GM20431 (cell line): ENCODE measurements around the gene ASPDH.

Source experiments
- in situ Hi-C: fragments of 300-500 bp; cut with MseI, MboI; formaldehyde crosslinking; loops from one replicate; pipeline ENCODE4 v1.15.0; 2020; ENCODE audit warnings: low sequenced_read_pairs; ENCODE audit not compliant: unreplicated experiment

ASPDH gene

DNA sequence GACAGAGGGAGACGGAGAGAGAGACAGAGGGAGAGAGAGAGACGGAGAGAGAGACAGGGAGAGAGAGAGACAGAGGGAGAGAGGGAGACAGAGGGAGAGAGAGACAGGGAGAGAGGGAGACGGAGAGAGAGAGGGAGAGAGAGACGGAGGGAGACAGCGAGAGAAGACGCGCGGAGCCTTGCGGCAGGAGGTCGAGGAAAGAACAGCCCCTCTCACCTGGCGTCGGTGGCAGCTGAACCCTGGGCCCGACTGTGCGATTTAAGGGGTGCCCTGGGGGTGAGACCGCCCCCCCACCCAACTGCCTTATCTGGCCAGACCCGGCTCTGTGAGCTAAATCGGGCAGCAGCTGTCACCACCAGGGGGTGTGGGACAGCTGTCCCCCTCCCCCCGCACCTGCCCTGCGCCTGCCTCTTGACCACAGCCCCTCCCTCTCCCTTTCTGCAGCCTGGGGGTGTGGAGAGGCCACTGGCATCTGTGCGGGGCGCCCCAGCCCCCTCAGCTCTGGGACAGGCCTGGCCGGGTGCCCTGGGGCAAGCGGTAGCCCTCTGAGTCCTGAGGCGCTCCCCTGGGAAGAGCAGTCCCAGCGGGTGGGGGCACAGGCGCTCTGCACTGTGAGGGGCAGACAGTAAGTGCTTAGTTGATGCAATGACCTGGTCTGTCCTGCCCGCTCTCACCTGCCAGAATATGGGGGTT is 13.5 kb downstream of the ASPDH start:
- in situ Hi-C loops, result no loop called here

- in situ Hi-C loops, result no loop called here
These were observed 15.3 kb downstream of the ASPDH start for GRCh38 chr19:50498219-50499056.

DNA sequence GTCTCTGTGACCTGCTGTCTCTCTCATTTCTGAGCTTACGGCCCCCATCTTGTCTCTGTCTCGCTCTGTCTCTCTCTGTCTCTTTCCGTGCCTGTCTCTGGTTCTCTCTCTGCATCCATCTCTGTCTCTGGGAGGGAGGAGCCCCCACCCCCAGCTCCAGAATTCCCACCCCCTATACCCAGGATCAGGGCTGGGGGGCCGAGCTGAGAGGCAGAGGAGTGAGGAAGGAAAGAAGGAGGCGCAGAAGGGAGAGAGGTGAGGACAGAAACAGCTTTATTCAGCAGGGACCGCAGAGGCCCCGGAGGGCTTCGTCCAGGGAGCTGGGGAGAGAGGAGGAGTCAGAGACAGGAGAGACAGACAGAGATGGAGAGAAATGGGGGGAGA is 16.7 kb downstream of the ASPDH start:
- in situ Hi-C loops, result no loop called here

DNA sequence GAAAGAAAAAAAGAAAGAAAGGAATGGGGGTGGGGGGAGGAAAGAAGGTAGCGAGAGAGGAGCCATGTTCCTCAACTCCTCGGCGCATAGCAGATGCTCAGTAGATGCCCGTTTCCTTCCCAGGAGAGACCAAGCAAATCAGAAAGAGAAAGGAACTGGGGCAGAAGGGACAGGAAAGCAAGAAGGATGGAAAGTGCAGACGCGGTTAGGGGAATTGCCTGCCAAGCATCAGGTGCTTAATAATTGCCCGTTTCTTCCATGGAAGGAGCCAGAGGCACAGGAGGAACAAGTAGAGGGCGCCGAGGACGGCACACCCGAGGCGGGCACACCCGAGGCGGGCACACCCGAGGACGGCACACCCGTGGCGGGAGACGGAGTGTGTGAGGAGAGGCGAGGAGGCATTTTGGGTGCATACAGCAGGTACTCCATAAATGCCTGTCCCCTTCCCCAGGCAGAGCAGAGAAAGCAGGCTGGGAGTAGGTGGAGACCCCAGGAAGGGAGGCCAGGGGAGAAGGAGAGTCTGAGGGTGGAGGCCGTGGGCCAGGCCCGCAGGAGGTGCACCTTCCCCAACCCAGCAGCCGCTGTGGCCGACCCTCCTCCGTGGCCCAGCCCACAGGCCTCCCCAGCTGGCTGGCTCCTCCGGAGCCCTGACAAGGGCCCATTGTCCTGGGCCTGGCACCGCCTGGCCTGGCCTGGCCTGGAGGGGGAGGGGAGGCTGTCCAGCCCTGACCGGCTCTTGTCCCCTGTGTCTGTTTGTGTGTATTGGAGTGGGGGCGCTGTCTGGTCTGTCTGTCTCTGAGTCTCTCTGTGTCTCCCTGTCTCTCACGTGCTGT is 17.3 kb downstream of the ASPDH start:
- in situ Hi-C loops, result no loop called here

DNA sequence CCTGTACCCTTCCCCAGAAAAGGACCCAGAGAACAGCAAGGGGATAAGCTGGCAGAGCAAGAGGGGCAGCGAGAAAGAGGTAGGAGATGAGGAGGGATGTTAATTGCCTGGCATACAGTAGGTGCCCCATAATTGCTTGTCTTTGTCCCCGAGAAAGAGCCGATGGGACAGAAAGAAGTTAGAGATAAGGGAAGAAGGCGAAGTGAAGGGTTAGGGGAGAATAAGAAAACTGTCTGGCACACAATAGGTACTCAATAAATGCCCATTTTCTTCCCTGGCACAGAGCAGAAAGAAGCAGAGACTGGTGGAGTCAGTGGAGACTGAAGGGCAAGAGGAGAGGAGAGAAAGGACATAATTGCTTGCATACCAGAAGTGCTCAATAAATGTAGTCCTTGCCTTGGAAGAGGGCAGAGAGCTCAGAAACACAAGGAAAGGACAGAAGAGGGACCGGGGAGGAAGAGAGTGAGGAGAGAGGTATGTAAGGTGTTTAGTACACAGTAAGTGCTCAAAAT is 18.6 kb downstream of the ASPDH start:
- in situ Hi-C loops, result no loop called here

DNA sequence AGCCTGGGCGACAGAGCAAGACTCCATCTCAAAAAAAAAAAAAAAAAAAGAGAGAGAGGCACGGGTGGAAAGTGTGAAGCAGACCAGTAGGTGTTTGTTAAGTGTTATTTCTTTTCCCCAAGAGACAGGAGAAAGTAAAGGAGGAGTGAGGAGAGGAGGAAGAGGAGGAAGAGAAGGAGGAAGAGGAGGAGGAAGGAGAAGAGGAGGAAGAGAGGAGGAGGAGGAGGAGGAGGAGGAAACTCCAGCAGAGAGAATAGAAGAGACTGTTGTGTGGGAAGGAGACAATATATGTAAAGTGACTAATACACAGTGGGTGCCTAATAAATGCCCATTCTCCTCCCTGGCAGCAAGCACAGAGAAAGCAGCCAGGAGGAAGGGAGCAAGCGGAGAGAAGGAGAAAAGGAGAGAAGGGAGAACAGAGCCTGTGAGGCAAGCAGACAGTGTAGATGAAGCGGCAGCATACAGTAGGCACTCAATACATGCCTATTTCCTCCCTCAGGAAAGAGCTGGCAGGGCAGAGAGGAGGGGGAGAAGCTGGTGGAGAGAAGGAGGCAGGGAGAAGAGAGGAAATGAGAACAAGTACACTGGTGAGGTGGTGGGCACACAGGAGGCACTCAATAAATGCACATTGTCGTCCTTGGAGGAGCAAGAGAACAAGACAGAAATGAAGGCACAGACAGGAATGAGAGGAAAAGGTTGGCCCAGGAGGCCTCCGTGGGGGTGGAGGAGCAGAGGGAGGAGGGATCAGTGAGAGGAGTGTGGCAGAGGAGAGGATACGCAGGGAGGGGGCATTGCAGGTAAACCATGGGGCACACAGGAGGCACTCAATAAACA is 19.3 kb downstream of the ASPDH start:
- in situ Hi-C loops, result no loop called here

- in situ Hi-C loops, result no loop called here
These were observed 20.5 kb downstream of the ASPDH start for GRCh38 chr19:50493171-50493570.

GRCh38 chr19:50492303-50493052 is 21.2 kb downstream of the ASPDH start:
- in situ Hi-C loops, result no loop called here

- in situ Hi-C loops, result no loop called here
These were observed 22.7 kb downstream of the ASPDH start for GRCh38 chr19:50490991-50491472.

DNA sequence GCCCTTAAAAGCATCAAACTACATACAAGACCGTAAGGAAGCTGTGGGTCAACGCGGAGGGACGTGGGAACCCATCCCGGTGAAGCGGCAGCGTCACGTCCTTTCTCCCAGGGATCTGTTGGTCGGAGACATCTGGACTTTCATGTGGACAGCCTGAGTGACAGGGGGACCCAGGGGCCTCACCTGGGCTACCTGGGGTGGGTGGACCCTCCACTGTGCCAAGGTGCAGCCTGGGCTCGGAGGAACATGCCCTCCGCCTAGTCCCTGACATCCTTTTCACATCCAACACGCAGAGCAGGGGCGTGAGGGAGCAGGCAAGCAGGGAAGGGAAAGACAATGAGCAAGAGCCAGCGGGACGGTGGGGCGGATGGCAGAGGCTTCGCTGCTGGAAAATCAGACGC is 23.3 kb downstream of the ASPDH start:
- in situ Hi-C loops, result no loop called here

- in situ Hi-C loops, result no loop called here
These were observed 24.2 kb downstream of the ASPDH start for GRCh38 chr19:50489461-50490011.

DNA sequence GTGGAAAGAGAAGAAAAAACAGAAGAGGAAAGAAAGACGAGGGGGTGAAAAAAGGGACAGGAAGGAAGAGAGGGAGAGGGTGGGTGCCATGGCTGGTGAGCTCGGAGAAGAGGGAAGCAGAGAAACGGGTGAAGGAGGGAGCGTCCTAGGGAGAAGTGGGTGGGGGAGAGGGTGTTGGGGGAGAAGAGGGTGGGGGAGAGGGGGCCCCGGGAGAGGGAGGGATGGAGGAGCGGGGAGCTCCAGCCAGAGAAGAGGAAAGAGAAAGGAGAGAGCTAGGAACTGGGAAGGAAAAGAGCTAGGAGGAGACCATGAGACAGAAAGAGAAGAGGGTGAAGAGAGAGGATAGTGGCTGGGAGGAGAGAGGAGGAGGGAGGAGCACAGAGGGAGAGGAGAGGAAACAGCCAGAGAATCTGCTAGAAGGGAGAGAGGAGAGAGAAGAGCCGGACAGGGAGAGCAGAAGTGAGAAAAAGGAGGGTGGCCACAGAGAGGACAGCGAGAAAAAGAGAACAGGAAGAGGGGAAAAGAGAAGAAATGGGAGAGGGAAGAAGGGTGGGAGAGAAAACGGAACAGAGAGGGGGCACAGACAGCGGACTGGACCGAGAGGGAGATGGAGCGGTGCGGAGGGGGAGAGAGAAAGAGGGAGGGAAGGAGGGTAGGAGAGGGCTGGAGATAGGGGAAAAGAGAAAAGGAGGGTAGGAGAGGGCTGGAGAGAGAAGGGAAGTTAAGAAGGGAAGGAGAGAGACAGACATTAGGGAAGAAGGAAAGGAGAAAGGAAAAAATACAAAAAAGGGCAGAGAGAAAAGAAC is 25.1 kb downstream of the ASPDH start:
- in situ Hi-C loops, result no loop called here

DNA sequence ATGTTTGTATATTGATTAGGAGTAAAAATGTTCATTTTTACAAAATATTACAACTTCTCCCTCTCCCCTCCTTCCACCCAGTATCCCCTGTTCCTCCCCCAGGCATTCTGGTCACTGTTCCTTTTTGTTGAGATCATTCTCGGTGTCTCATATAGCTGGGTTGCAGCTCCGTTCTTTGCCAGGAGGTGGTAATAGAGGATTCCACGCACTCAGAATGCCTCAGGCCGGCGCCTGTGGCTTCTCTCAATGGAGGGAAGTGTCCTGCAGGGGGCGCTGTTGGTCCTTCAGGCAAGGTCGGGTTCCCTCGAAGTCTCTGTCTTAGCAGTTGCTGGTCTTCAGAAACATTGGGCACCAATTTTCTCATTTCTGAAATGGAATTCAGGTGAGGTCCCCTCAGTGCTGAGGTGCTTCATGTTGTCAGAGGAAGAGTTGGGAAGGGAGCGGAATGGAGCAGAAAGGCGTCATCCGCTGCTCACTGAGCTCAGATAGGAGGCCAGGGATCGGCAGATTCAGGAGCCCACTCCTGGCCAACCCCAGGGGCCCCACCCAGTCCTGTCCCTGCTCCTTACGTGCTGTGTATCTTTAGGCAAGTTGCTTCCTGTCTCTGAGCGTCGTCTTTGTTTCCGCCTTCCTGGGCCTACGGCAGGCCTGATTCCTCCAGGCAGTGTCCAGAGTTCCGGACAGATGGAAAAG is 26.7 kb downstream of the ASPDH start:
- in situ Hi-C loops, result no loop called here

DNA sequence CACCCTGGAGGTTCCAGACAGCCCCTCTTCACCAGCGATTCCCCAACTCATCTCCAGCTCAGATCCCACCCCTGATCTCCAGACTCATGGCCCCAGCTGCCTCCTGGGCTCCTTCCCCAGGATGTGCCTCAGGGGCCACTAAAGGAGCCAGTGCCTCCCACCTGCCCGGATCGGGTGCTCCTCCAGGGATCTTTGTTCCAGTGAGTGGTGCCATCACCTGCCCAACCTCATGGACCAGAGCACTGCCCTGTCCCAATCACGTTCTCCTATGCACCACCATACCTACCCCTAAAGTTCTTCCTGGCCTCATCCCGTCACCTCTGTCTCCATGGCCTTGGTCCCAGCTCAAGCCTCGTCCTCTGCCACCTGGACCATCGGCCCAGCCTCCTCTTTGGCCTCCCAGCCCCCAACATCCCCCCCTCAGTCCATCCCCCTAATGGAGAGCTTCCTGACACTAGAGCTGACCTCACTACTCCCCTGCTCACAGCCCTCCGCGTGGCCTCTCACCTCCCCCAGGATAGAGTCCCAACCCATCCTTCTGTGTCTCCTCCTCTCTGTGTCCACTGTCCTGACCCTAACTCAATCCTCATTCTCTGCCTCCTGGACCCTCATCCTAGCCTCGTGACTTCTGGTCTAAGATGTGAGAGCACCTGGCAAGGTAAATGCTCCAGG is 28.3 kb downstream of the ASPDH start:
- in situ Hi-C loops, result no loop called here

- in situ Hi-C loops, result no loop called here
These were observed 30.8 kb downstream of the ASPDH start for GRCh38 chr19:50482916-50483315.

DNA sequence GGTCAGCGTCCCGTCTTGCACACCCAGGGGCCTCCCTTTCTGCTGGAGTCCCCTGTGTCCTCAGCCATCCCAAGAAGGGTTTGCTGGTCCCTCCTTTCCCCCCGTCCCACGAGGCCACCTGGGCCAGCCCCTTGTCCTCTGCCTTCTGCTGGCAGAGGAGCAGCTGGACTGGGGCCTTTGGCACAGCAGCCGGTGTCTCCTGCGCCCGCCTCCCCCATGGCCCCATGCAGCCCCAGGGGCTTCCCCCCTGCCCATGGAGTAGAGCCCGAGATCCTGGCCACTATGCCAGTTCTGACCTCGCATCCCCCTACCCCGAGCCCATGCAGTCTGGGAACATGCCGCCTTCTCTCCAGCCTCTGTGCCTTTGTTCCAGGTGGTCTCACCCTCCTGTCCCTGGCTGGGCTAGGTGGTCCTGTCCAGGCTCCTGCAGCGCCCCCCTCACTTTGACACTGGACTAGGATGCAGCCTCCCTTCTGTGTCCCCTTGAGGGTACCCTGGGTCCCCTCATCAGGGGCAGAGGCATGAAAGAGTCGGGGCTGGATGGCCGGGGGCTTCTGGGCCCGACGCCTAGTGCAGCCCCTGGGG is 31.4 kb downstream of the ASPDH start:
- in situ Hi-C loops, result no loop called here
